Measurements from ENCODE around the gene TBC1D22A. TPM values are rescaled to one million over a fixed set of nuclear protein-coding genes. Genes with fewer than 3 reads are reported as not detected.

Gene TBC1D22A
- total and polyA plus RNA-seq, 9 donors, result 12.5 to 25.6 (median 18.5) TPM

DNA sequence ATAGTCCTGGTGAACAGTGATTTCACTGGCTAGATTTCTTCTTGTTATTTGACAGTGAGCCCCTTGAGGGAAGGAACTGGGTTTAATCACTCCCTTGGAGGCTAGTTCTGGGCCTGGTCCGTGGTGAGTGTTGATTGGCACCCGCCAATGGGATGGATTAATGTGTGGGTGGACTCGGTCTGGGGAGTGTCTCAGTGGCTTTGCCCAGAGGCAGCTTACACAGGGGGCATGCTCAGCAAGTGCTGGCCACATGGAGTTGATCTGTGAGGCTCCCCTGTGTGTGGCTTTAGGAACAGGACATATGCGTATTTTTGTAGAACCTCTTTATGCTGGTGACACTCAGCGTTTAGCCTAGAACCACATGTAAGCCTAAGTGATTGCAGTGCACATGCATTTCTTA lies 106.9 kb downstream of the TBC1D22A start:
- TF ChIP-seq CTCF (IDR thresholded peaks at IDR 0.05) (no peak), EP300 (IDR thresholded peaks at IDR 0.05) (no peak), POLR2A (IDR thresholded peaks at IDR 0.05) (no peak)
- Histone ChIP-seq H3K27ac (no peak overlapping the region), H3K4me1 (ENCODE audit: insufficient read depth) (no peaks in the 10 kb centered on the region), H3K4me3 (no peak overlapping the region), H3K9me3 (no peaks in the 10 kb centered on the region), H3K27me3 (no peaks in the 10 kb centered on the region), H3K36me3 (no peaks in the 10 kb centered on the region)
- WGBS, 3 donors, result 94 to 97% (median 95%) methylated on average over 5 of the region's 5 CpGs
- DNase-seq, result no peak
- intact Hi-C loops (cut with DNase I), result no loop called here

DNA sequence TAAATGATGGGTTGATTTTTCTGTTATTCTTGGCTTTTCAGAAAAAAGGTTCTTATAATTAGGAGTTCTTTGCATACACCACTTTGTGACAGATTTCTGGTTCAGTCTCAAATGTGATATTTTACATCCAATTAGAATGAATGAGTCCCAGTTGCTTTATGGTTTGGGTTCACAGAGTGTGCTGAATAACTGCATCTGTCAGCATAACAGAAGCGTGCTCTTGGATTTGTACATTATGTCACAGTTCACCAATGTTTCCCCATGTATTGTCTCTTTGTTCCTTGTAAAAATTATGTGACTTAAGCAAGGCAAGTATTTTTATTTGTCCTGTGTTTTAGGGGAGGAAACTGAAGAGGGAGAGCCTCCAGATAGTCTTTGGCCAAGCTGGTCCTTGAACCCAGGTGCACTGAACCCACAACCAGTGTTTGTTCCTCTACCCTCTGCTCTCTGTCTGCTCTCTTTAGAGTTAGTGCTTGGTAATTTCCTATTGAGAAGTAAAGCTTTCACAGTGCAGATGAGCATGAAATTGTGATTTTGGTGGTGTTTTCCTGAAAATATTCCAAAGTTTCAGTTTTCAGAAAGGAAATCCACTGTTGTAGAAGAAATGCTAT lies 107.5 kb downstream of the TBC1D22A start:
- TF ChIP-seq CTCF (IDR thresholded peaks at IDR 0.05) (no peak), POLR2A (IDR thresholded peaks at IDR 0.05) (no peak), EP300 (IDR thresholded peaks at IDR 0.05) (no peak)
- no peaks in the 10 kb centered on the region for H3K27me3 ChIP-seq
- no peak for DNase-seq
- H3K36me3 ChIP-seq, result no peaks in the 10 kb centered on the region
- no peak overlapping the region for H3K4me3 ChIP-seq
- H3K4me1 ChIP-seq (ENCODE audit: insufficient read depth), result no peaks in the 10 kb centered on the region
- no peaks in the 10 kb centered on the region for H3K9me3 ChIP-seq
- 89 to 93% (median 91%) methylated on average over 1 of the region's 1 CpG for WGBS, 3 donors
- intact Hi-C loops (cut with DNase I), result no loop called here
- H3K27ac ChIP-seq, result no peak overlapping the region

GRCh38 chr22:46871826-46872225 lies 109.4 kb downstream of the TBC1D22A start:
- no peaks in the 10 kb centered on the region for H3K9me3 ChIP-seq
- no peak overlapping the region for H3K27ac ChIP-seq
- TF ChIP-seq EP300 (IDR thresholded peaks at IDR 0.05) (no peak), POLR2A (IDR thresholded peaks at IDR 0.05) (no peak), CTCF (IDR thresholded peaks at IDR 0.05) (no peak)
- intact Hi-C loops (cut with DNase I), result no loop called here
- WGBS, 3 donors, result 91 to 97% (median 92%) methylated on average over 2 of the region's 2 CpGs
- H3K4me1 ChIP-seq (ENCODE audit: insufficient read depth), result no peaks in the 10 kb centered on the region
- H3K36me3 ChIP-seq, result no peaks in the 10 kb centered on the region
- no peaks in the 10 kb centered on the region for H3K27me3 ChIP-seq
- DNase-seq, result no peak
- no peak overlapping the region for H3K4me3 ChIP-seq

GRCh38 chr22:46875089-46875488 lies 112.6 kb downstream of the TBC1D22A start:
- Histone ChIP-seq H3K27ac (no peak overlapping the region), H3K4me3 (no peak overlapping the region), H3K27me3 (no peaks in the 10 kb centered on the region), H3K9me3 (no peaks in the 10 kb centered on the region), H3K36me3 (no peaks in the 10 kb centered on the region), H3K4me1 (ENCODE audit: insufficient read depth) (no peaks in the 10 kb centered on the region)
- no peak for DNase-seq
- TF ChIP-seq CTCF (IDR thresholded peaks at IDR 0.05), result no peak
- no peak for TF ChIP-seq POLR2A (IDR thresholded peaks at IDR 0.05)
- TF ChIP-seq EP300 (IDR thresholded peaks at IDR 0.05), result no peak
- intact Hi-C loops (cut with DNase I), result no loop called here
- WGBS, 3 donors, result 75 to 80% (median 80%) methylated on average over 4 of the region's 4 CpGs

Data from ovary (tissue), 9 donors.